Neural crest cell (in vitro differentiated cells): Measurements from ENCODE around the gene TMEM269. TPM values are rescaled to one million over a fixed set of nuclear protein-coding genes. Genes with fewer than 3 reads are reported as not detected.
A peak's percentile ranks its signal among the peaks of the same experiment; 100 is the strongest.

ENCODE experiments used
- DNase-seq: peaks from one replicate; pipeline ENCODE4 v3.0.0; 2021; ENCODE audit warnings: low read depth, mixed read lengths, low spot score
- H3K27ac Mint-ChIP-seq: one replicate; pipeline ENCODE4 v1.8.0; 2021; ENCODE audit warnings: mild to moderate bottlenecking, mixed read lengths; ENCODE audit not compliant: unreplicated experiment
- H3K27me3 Mint-ChIP-seq: 2 replicates; pipeline ENCODE4 v1.8.0; 2021; ENCODE audit warnings: low read depth, mild to moderate bottlenecking, mixed read lengths
- H3K36me3 Mint-ChIP-seq: 2 replicates; pipeline ENCODE4 v1.8.0; 2021; ENCODE audit warnings: low read depth, mild to moderate bottlenecking, mixed read lengths
- H3K4me1 Mint-ChIP-seq: 2 replicates; pipeline ENCODE4 v1.8.0; 2021; ENCODE audit warnings: mixed read lengths
- H3K4me3 Mint-ChIP-seq: one replicate; pipeline ENCODE4 v1.8.0; 2021; ENCODE audit warnings: mild to moderate bottlenecking, mixed read lengths
- H3K9me3 Mint-ChIP-seq: 2 replicates; pipeline ENCODE4 v1.8.0; 2021; ENCODE audit warnings: mixed read lengths
- total RNA-seq: library from RNA; stranded (reverse); gene quantifications from 2 replicates; pipeline ENCODE4 v1.2.1, GENCODE V29; 2021
- TF ChIP-seq, protein P1 (sequence below): fragments of 200-600 bp; sonication (generic); conservative IDR thresholded peaks from 2 replicates; pipeline ENCODE4 v1.5.0; 2021; ENCODE audit warnings: antibody characterized with exemption, mild to moderate bottlenecking

Gene TMEM269
- total RNA-seq, 1 donor from 2014 or later, result 0.70 TPM

DNA sequence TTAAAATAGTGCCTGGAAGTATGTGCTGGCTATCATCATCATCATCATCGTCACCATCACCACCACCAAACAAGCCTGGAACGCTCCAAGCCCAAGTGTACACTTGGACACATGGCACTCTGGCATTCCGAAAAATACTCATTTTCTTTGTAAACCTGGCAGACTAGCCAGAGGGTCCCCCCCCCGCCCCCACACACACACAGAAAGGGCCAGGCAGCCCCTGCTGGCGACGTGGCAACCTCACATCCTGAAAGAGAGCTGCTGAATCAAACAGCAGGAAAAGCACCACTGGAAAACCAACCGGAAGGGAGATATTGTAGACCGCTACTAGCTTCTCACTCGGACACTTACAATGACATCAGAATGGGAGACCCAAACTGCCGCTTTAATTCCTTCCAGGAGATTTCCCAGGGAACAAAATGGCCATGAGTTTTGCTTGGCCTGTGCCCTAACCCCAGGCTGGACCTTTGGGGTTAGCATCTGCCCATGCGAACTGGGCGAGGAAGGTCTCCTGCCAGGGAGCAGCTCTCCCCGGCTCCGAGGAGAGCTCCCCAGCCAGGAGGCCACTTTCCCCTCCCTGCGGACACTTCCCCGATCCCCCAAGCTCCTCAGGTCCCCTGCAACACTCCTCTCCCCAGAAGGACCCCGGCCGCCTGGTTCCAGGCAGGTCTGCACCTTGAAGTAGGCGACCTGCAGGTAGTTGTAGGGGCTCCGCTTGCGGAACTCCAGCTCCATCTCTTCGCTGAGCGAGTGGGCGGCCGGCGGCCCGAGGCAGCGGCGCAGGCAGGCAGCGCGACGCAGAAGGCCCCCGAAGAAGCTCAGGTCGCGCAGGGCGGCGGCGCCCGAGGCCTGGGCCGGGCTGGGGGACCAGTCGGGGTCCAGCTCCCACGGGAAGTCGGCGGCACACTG is 18.7 kb upstream of the TMEM269 start:
- H3K27ac Mint-ChIP-seq, result no peak overlapping the region
- no peak overlapping the region for H3K4me3 Mint-ChIP-seq
- no peaks in the 10 kb centered on the region for H3K9me3 Mint-ChIP-seq
- H3K4me1 Mint-ChIP-seq, result peaks cover 27% of the 10 kb centered on the region
- H3K36me3 Mint-ChIP-seq, result peaks cover 3% of the 10 kb centered on the region
- TF ChIP-seq, protein P1, sequence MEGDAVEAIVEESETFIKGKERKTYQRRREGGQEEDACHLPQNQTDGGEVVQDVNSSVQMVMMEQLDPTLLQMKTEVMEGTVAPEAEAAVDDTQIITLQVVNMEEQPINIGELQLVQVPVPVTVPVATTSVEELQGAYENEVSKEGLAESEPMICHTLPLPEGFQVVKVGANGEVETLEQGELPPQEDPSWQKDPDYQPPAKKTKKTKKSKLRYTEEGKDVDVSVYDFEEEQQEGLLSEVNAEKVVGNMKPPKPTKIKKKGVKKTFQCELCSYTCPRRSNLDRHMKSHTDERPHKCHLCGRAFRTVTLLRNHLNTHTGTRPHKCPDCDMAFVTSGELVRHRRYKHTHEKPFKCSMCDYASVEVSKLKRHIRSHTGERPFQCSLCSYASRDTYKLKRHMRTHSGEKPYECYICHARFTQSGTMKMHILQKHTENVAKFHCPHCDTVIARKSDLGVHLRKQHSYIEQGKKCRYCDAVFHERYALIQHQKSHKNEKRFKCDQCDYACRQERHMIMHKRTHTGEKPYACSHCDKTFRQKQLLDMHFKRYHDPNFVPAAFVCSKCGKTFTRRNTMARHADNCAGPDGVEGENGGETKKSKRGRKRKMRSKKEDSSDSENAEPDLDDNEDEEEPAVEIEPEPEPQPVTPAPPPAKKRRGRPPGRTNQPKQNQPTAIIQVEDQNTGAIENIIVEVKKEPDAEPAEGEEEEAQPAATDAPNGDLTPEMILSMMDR, result peak; percentile 64
- peak; percentile 37 for DNase-seq
- H3K27me3 Mint-ChIP-seq, result no peaks in the 10 kb centered on the region

DNA sequence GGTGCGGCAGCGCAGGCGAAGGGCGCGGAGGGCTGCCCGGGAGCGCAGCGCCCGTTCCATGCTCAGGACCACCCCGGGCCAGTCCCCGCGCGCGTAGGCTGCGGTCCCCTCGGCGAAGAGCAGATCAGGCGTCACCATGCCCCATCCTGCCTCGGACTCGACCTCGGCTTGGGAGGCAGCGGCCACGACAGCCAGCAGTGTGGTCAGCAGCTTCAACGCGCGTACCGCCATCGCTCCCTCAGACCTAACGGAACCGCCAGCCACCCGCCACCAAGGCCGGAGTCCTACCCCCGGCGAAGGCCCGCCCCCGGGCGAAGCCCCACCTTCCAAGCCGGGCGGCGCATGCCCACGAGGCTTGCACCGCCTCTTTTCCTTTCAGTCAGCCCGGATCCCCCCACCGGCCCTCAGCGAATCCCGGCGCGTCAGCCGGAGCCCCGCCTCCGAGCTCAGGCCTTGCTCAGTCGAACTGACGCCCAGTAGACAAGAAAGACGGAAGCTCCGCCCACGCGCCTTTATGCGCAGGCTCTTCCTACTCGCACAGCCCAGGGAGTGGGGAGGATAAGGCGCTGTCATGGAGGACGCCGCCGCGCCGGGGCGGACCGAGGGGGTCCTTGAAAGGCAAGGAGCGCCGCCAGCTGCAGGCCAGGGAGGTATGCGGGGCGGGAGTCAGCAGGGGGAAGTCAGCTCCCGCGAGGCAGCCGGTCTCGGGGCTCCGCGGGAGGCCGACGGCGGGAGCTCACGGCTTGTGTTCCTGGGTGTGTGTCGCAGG is 17.9 kb upstream of the TMEM269 start, which contains the start of the genes C1orf50 and P3H1:
Gene C1orf50, plus strand, starts transcription at position 509 of the 769 bp plus-strand sequence. Its CDS starts 63 bp downstream, at position 572.
Gene P3H1, minus strand, starts transcription at position 288 of the 769 bp plus-strand sequence. Its CDS starts 57 bp downstream, at position 231.
- TF ChIP-seq, protein P1, result no peak
- no peaks in the 10 kb centered on the region for H3K9me3 Mint-ChIP-seq
- H3K27me3 Mint-ChIP-seq, result no peaks in the 10 kb centered on the region

DNA sequence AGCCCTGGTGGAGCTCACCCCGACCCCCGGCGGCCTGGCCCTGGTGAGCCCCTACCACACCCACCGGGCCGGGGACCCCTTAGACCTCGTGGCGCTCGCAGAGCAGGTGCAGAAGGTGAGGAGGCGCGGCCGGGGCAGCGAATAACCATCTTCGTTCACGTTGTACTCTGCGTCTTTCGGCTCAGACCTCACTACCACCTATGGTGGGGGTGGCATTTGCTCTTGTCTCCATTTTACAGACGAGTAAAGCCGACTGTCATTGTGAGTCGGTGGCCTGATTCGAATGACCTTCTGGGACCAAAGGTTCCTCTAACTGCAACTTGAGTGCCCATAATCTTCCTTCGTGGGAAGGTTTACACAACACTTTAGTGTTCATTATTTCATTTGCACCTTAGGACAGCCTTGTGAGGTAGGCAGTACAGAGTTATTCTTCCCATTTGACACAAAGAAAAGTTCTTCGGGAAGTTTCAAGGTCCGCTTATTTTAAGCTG is 17.2 kb upstream of the TMEM269 start:
- TF ChIP-seq, protein P1, result no peak
- no peaks in the 10 kb centered on the region for H3K9me3 Mint-ChIP-seq

More for the DNA sequence above, 17.9 kb upstream of the TMEM269 start, which contains the start of the genes C1orf50 and P3H1:
- DNase-seq, result peak; percentile 99
- H3K4me3 Mint-ChIP-seq, result peak within 1 kb of the TSS; percentile 100
- H3K27ac Mint-ChIP-seq, result peak within 1 kb of the TSS; percentile 96
- H3K4me1 Mint-ChIP-seq, result peaks cover 28% of the 10 kb centered on the region
- H3K36me3 Mint-ChIP-seq, result peaks cover 3% of the 10 kb centered on the region

DNA sequence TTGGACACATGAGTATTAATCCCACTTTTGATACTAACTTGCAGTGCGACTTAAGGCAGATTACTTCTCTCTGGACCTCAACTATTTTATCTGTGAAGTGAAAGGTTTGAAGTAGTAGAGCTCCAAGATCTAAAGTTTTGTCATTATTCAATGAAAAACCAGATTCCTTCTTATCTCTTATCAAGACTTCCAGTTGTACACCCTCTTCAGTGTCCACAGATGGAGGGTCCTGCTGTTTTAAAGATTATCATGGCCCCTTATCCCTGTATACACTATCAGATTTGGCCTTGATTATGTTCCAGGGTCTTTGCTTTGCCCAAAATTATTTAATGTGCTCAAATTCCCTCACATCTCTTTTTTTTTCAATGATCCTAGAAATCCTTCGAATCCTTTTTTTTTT is 16.6 kb upstream of the TMEM269 start:
- peak overlapping the region; percentile 100 for H3K4me3 Mint-ChIP-seq
- H3K27ac Mint-ChIP-seq, result peak overlapping the region; percentile 45
- DNase-seq, result no peak
- no peaks in the 10 kb centered on the region for H3K9me3 Mint-ChIP-seq
- peaks cover 3% of the 10 kb centered on the region for H3K36me3 Mint-ChIP-seq
- H3K27me3 Mint-ChIP-seq, result no peaks in the 10 kb centered on the region
- TF ChIP-seq, protein P1, result no peak
- peaks cover 26% of the 10 kb centered on the region for H3K4me1 Mint-ChIP-seq

More for the DNA sequence above, 17.2 kb upstream of the TMEM269 start:
- Mint-ChIP-seq H3K27ac (peak overlapping the region; percentile 89), H3K4me1 (peaks cover 27% of the 10 kb centered on the region), H3K4me3 (peak overlapping the region; percentile 100), H3K36me3 (peaks cover 3% of the 10 kb centered on the region), H3K27me3 (no peaks in the 10 kb centered on the region)
- no peak for DNase-seq

DNA sequence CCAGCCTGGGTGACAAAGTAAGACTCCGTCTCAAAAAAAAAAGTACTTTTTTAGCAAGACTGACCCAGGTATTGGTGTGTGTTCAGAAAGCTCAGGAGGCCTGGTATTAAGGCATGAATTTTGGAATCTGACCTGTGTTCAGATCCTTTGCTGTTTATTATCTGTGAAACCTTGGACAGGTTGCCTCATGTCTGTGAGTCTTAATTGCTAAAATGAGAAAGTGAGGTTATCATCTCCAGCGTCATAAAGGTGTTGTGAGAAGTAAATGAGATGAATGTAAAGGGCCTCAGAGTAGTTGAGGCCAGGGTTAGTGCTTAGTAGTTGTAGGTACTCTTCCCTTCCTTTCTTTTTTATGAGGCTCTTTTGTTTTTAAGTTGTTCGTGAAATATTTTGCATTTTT is 15.0 kb upstream of the TMEM269 start:
- no peaks in the 10 kb centered on the region for H3K27me3 Mint-ChIP-seq
- H3K36me3 Mint-ChIP-seq, result peaks cover 5% of the 10 kb centered on the region
- DNase-seq, result no peak
- peak overlapping the region; percentile 60 for H3K4me3 Mint-ChIP-seq
- no peak overlapping the region for H3K27ac Mint-ChIP-seq
- H3K9me3 Mint-ChIP-seq, result no peaks in the 10 kb centered on the region
- H3K4me1 Mint-ChIP-seq, result peaks cover 26% of the 10 kb centered on the region
- TF ChIP-seq, protein P1, result no peak
